Measurements from ENCODE around the gene GGTLC2.

GGTLC2 gene

DNA sequence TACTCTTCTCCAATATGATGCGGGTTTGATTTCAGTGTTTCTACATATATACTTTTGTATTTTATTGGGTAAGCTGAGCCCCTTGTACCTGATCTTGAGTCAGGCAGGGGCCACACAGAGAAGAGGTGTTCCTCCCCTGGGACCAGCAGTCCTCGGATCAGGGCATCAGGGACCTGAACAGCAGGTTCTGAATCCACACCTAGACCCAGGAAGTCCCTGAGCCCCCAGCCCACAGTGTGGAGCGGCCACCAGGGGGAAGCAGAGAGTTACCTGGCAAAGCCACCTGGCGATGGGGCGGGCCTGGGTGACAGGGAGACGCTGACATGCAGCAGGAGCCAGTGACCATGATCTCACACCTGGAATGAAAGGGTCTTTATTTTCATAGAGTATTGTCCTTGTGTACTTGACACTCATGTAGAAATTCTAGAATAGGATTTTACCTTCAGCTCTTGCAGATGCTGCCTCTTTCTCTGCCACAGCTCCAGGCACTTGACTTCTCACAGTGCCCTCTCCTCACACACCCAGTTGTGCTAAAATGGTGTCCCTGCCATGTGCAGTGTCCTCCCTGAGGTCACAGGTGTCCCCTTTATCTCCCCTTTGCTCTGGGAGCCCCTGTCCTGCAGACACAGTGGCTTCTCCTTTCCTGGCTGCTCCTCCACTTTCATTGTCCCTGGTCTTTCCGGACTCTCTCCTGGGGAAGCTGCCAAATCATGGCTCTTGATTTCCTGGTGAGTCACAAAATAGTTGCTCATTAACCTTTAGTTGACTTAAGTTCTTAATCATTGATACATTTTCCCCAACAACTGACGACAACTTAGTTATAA, 48.5 kb downstream of the GGTLC2 start:
- TF ChIP-seq, protein P1, sequence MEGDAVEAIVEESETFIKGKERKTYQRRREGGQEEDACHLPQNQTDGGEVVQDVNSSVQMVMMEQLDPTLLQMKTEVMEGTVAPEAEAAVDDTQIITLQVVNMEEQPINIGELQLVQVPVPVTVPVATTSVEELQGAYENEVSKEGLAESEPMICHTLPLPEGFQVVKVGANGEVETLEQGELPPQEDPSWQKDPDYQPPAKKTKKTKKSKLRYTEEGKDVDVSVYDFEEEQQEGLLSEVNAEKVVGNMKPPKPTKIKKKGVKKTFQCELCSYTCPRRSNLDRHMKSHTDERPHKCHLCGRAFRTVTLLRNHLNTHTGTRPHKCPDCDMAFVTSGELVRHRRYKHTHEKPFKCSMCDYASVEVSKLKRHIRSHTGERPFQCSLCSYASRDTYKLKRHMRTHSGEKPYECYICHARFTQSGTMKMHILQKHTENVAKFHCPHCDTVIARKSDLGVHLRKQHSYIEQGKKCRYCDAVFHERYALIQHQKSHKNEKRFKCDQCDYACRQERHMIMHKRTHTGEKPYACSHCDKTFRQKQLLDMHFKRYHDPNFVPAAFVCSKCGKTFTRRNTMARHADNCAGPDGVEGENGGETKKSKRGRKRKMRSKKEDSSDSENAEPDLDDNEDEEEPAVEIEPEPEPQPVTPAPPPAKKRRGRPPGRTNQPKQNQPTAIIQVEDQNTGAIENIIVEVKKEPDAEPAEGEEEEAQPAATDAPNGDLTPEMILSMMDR (IDR thresholded peaks at IDR 0.05) = peak; percentile 97

DNA sequence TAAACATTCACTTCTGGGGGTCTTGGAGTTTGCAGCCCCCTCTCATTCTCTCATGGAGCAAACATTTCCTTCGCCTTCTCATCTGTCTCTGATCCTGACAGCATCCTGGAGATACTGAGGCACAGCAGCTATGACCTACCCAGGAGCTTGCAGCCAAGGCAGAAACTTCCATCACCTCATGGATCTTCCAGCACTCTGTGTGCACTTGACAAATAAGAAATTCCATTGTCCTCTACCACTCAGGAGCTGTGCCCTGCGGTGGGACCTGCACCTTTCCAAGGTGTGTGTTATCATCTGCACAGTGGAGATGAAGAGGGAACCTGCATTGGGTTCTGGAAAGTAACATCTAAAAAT, 49.1 kb downstream of the GGTLC2 start:
- TF ChIP-seq, protein P1 (IDR thresholded peaks at IDR 0.05) = no peak

DNA sequence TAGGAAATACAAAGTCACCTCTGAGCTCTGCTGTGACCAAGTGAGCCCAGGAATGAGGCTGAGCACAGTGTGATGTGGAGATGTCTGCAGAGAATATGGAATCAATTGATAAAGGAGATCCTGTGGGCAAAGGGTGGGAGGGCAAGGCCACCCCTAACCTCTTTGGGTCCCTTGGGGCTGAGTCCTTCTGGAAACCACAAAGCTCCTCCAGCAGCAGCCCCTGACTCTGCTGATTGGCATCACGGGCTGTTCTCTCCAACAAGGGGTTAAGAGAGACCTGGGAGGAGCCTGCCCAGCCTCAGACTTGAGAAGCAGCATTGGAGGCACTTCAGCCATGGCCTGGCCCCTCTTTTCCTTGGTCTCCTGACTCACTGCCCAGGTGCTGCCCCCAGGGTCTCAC, 49.7 kb downstream of the GGTLC2 start:
- TF ChIP-seq, protein P1 (IDR thresholded peaks at IDR 0.05) = no peak

DNA sequence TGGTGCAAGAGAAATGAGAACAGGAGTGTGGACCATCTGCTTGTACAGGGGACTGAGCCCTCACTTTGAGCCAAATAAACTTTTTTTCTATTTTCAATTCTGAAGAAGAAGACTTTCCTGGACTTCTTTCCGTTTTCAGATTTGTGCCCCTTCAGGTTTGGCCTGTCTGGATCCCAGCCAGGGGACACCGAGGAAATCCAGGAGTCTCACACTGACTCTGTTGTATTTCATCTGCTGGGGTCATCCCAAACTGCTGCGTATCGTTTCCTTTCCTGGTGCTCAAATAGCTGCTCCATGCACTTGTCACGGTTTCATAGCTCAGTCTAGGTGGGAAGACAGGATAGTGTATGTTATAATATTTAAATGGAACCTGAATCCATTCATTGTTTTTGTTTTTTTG, 51.7 kb downstream of the GGTLC2 start:
- TF ChIP-seq, protein P1 (IDR thresholded peaks at IDR 0.05) = no peak

Measured in LNCAP (cell line).